DND-41 (cell line): ENCODE data around the gene PGAP3.

ENCODE experiments used
- EZH2 ChIP-seq: IDR thresholded peaks from 3 replicates; pipeline ENCODE4 v1.6.1; 2012; ENCODE audit warnings: borderline replicate concordance, low read depth, mild to moderate bottlenecking, moderate library complexity, low read length, inconsistent platforms; ENCODE audit not compliant: severe bottlenecking
- TF ChIP-seq, protein P1 (sequence below): IDR thresholded peaks from 2 replicates; pipeline ENCODE4 v1.5.1; 2012; ENCODE audit warnings: borderline replicate concordance, low read length, moderate library complexity, mild to moderate bottlenecking; ENCODE audit not compliant: poor library complexity, severe bottlenecking; ENCODE audit errors: extremely low read depth

GRCh38 chr17:39676198-39676819, 11.5 kb downstream of the PGAP3 start:
- TF ChIP-seq, protein P1, sequence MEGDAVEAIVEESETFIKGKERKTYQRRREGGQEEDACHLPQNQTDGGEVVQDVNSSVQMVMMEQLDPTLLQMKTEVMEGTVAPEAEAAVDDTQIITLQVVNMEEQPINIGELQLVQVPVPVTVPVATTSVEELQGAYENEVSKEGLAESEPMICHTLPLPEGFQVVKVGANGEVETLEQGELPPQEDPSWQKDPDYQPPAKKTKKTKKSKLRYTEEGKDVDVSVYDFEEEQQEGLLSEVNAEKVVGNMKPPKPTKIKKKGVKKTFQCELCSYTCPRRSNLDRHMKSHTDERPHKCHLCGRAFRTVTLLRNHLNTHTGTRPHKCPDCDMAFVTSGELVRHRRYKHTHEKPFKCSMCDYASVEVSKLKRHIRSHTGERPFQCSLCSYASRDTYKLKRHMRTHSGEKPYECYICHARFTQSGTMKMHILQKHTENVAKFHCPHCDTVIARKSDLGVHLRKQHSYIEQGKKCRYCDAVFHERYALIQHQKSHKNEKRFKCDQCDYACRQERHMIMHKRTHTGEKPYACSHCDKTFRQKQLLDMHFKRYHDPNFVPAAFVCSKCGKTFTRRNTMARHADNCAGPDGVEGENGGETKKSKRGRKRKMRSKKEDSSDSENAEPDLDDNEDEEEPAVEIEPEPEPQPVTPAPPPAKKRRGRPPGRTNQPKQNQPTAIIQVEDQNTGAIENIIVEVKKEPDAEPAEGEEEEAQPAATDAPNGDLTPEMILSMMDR = no peak
- TF ChIP-seq EZH2 = no peak
